Neural progenitor cell (in vitro differentiated cells): ENCODE results near the gene BLCAP. TPM values are rescaled to one million over a fixed set of nuclear protein-coding genes. Genes with fewer than 3 reads are reported as not detected.

Experiments
- DNase-seq: peaks from one replicate; pipeline ENCODE4 v3.0.0-alpha.2; 2016; ENCODE audit warnings: low spot score
- H2AFZ ChIP-seq: fragments of 200-600 bp; sonication (generic); replicated peaks from 2 replicates; pipeline ENCODE4 v1.6.1; 2016; ENCODE audit warnings: antibody characterized with exemption
- H3F3A ChIP-seq: fragments of 200-600 bp; sonication (generic); 2 replicates; pipeline ENCODE4 v1.6.1; 2016; ENCODE audit warnings: antibody characterized with exemption, low read depth
- H3K27ac ChIP-seq: fragments of 200-600 bp; sonication (generic); 2 replicates; pipeline ENCODE4 v1.5.1; 2016; ENCODE audit warnings: mild to moderate bottlenecking
- H3K27me3 ChIP-seq: fragments of 200-600 bp; sonication (generic); 2 replicates; pipeline ENCODE4 v1.6.1; 2016; ENCODE audit warnings: mild to moderate bottlenecking, moderate library complexity
- H3K36me3 ChIP-seq: fragments of 200-600 bp; sonication (generic); 2 replicates; pipeline ENCODE4 v1.5.1; 2016
- H3K4me1 ChIP-seq: fragments of 200-600 bp; sonication (generic); 2 replicates; pipeline ENCODE4 v1.6.1; 2016; ENCODE audit warnings: mixed run types
- H3K4me2 ChIP-seq: fragments of 200-600 bp; sonication (generic); 2 replicates; pipeline ENCODE4 v1.6.1; 2016
- H3K4me3 ChIP-seq: fragments of 200-600 bp; sonication (generic); 2 replicates; pipeline ENCODE4 v1.5.1; 2016
- H3K79me2 ChIP-seq: fragments of 200-600 bp; sonication (generic); 2 replicates; pipeline ENCODE4 v1.6.1; 2016; ENCODE audit warnings: low read depth
- H3K9ac ChIP-seq: fragments of 200-600 bp; sonication (generic); 2 replicates; pipeline ENCODE4 v1.6.1; 2016
- H3K9me3 ChIP-seq: fragments of 200-600 bp; sonication (generic); 2 replicates; pipeline ENCODE4 v1.5.1; 2016; ENCODE audit warnings: low read depth
- H4K20me1 ChIP-seq: fragments of 200-600 bp; sonication (generic); 2 replicates; pipeline ENCODE4 v1.6.1; 2016; ENCODE audit warnings: low read depth
- H3K27ac Mint-ChIP-seq: 3 replicates; pipeline ENCODE4 v1.8.0; 2021; ENCODE audit warnings: mixed read lengths
- H3K27me3 Mint-ChIP-seq: 2 replicates; pipeline ENCODE4 v1.8.0; 2022; ENCODE audit warnings: low read depth, mild to moderate bottlenecking, inconsistent platforms, moderate library complexity, mixed read lengths; ENCODE audit not compliant: insufficient read depth
- H3K36me3 Mint-ChIP-seq: 3 replicates; pipeline ENCODE4 v1.8.0; 2021; ENCODE audit warnings: mixed read lengths
- H3K4me1 Mint-ChIP-seq: 3 replicates; pipeline ENCODE4 v1.8.0; 2021; ENCODE audit warnings: mixed read lengths
- H3K4me3 Mint-ChIP-seq: 3 replicates; pipeline ENCODE4 v1.8.0; 2021; ENCODE audit warnings: mild to moderate bottlenecking, moderate library complexity, mixed read lengths
- H3K9me3 Mint-ChIP-seq: 3 replicates; pipeline ENCODE4 v1.8.0; 2020; ENCODE audit warnings: mixed read lengths
- EZH2 ChIP-seq: fragments of 200-600 bp; sonication (generic); IDR thresholded peaks from 2 replicates; pipeline ENCODE4 v1.6.1; 2017; ENCODE audit warnings: antibody characterized with exemption, mild to moderate bottlenecking, moderate library complexity
- EZH2phosphoT487 ChIP-seq: fragments of 200-600 bp; sonication (generic); IDR thresholded peaks from 2 replicates; pipeline ENCODE4 v1.6.1; 2017; ENCODE audit warnings: antibody characterized with exemption
- total RNA-seq: library from RNA; depleted of rRNA; stranded (reverse); fragments of >200 nt; gene quantifications from 2 replicates; pipeline ENCODE4 v1.2.3, GENCODE V29; 2015; ENCODE audit warnings: low replicate concordance
- TF ChIP-seq, protein P1 (sequence below): fragments of 200-600 bp; sonication (generic); IDR thresholded peaks from 2 replicates; pipeline ENCODE4 v1.5.1; 2017; ENCODE audit warnings: antibody characterized with exemption, mild to moderate bottlenecking

The BLCAP gene
- total RNA-seq, 1 donor from 2014 or later = 46.4 TPM

DNA sequence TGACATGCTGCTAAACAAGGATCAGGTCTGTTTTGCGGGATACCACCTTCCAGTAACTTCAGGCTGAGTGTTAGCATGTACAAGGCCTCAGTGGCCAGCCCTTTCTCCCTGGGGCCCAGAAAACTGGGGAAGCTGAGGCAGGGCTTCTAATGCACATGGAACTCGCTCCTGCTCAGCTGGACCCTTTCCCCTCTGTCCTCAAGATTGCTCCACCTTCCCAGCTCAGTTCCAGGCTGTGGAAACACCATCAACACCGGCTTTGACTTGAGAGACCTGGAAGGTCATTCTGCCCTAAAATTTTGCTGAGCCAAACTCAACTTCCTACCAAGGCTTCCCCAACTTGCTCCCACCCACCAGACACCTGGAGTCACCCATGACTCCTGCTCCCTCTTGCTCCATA is 4.2 kb upstream of the BLCAP start:
- H3K36me3 ChIP-seq = no peaks in the 10 kb centered on the region
- H3K4me3 Mint-ChIP-seq = no peak overlapping the region
- no peak overlapping the region for H3K4me3 ChIP-seq
- no peaks in the 10 kb centered on the region for H3K9me3 ChIP-seq
- H2AFZ ChIP-seq = no peak overlapping the region
- no peaks in the 10 kb centered on the region for H3K27me3 ChIP-seq
- DNase-seq = no peak
- peaks cover 10% of the 10 kb centered on the region for H3K27me3 Mint-ChIP-seq
- H3K4me1 Mint-ChIP-seq = peaks cover 18% of the 10 kb centered on the region
- no peak overlapping the region for H3K27ac ChIP-seq
- H3K4me2 ChIP-seq = no peak overlapping the region
- no peaks in the 10 kb centered on the region for H3K36me3 Mint-ChIP-seq
- peaks cover 13% of the 10 kb centered on the region for H3K79me2 ChIP-seq
- no peaks in the 10 kb centered on the region for H3K9me3 Mint-ChIP-seq
- peaks cover 11% of the 10 kb centered on the region for H3F3A ChIP-seq
- peaks cover 6% of the 10 kb centered on the region for H4K20me1 ChIP-seq
- no peak overlapping the region for H3K9ac ChIP-seq
- H3K27ac Mint-ChIP-seq = no peak overlapping the region
- peaks cover 12% of the 10 kb centered on the region for H3K4me1 ChIP-seq
- TF ChIP-seq EZH2 (no peak), EZH2phosphoT487 (no peak)
- TF ChIP-seq, protein P1, sequence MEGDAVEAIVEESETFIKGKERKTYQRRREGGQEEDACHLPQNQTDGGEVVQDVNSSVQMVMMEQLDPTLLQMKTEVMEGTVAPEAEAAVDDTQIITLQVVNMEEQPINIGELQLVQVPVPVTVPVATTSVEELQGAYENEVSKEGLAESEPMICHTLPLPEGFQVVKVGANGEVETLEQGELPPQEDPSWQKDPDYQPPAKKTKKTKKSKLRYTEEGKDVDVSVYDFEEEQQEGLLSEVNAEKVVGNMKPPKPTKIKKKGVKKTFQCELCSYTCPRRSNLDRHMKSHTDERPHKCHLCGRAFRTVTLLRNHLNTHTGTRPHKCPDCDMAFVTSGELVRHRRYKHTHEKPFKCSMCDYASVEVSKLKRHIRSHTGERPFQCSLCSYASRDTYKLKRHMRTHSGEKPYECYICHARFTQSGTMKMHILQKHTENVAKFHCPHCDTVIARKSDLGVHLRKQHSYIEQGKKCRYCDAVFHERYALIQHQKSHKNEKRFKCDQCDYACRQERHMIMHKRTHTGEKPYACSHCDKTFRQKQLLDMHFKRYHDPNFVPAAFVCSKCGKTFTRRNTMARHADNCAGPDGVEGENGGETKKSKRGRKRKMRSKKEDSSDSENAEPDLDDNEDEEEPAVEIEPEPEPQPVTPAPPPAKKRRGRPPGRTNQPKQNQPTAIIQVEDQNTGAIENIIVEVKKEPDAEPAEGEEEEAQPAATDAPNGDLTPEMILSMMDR = no peak

DNA sequence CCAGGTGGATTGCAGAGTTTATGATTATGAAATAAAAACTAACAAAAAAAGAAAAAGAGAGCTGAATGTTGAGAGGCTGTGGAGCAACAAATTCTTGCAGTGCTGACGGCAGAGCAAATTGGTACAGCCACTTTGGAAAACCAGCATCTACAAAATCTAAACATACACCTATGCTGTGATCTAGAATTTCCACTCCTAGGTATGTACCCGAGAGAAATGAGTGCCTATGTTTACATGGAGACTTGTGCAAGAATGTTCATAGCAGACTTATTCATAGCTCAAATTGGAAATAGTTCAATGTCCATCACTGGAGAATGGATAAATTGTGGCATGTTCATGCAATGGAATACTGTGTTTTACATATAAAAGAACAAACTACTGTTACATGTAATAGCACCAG is 3.0 kb upstream of the BLCAP start:
- H3K4me3 ChIP-seq = no peak overlapping the region
- H3K27ac ChIP-seq = no peak overlapping the region
- H3K36me3 ChIP-seq = no peaks in the 10 kb centered on the region
- no peak overlapping the region for H3K4me3 Mint-ChIP-seq
- H3K9me3 Mint-ChIP-seq = no peaks in the 10 kb centered on the region
- H3K4me1 Mint-ChIP-seq = peaks cover 28% of the 10 kb centered on the region
- H3K27me3 ChIP-seq = no peaks in the 10 kb centered on the region
- peaks cover 10% of the 10 kb centered on the region for H3K27me3 Mint-ChIP-seq
- TF ChIP-seq, protein P1 = no peak
- no peak for TF ChIP-seq EZH2phosphoT487
- TF ChIP-seq EZH2 = no peak
- H2AFZ ChIP-seq = no peak overlapping the region
- no peaks in the 10 kb centered on the region for H3K36me3 Mint-ChIP-seq
- no peak for DNase-seq
- H3K4me1 ChIP-seq = peaks cover 18% of the 10 kb centered on the region
- H4K20me1 ChIP-seq = peaks cover 17% of the 10 kb centered on the region
- no peak overlapping the region for H3K27ac Mint-ChIP-seq
- no peaks in the 10 kb centered on the region for H3K9me3 ChIP-seq
- peaks cover 24% of the 10 kb centered on the region for H3K79me2 ChIP-seq
- H3K4me2 ChIP-seq = no peak overlapping the region
- H3F3A ChIP-seq = peaks cover 15% of the 10 kb centered on the region
- no peak overlapping the region for H3K9ac ChIP-seq

DNA sequence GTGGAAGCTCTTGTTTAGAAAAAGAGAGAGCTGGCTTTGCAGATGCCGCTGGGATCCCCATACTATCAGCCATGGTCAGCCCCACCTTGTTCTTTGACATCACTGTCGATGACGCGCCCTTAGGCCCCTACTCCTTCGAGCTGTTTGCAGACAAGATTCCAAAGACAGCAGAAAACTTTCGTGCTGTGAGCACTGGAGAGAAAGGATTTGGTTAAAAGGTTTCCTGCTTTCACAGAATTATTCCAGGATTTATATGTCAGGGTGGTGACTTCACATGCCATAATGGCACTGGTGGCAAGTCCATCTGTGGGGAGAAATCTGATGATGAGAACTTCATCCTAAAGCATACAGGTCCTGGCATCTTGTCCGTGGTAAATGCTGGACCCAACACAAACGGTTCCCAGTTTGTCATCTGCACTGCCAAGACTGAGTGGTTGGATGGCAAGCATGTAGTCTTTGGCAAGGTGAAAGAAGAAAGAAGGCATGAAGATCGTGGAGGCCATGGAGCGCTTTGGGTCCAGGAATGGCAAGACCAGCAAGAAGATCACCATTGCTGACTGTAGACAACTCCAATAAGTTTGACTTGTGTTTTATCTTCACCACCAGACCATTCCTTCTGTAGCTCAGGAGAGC is 2.4 kb upstream of the BLCAP start:
- TF ChIP-seq EZH2phosphoT487 (no peak), EZH2 (no peak)
- TF ChIP-seq, protein P1 = no peak
- Histone ChIP-seq H4K20me1 (peaks cover 23% of the 10 kb centered on the region), H3F3A (peaks cover 15% of the 10 kb centered on the region), H3K36me3 (no peaks in the 10 kb centered on the region), H3K27ac (no peak overlapping the region), H3K9ac (no peak overlapping the region), H3K9me3 (no peaks in the 10 kb centered on the region), H3K4me1 (peaks cover 21% of the 10 kb centered on the region), H3K4me3 (no peak overlapping the region), H3K79me2 (peaks cover 30% of the 10 kb centered on the region), H2AFZ (no peak overlapping the region), H3K4me2 (no peak overlapping the region), H3K27me3 (no peaks in the 10 kb centered on the region)
- H3K27ac Mint-ChIP-seq = no peak overlapping the region
- no peak for DNase-seq
- H3K36me3 Mint-ChIP-seq = no peaks in the 10 kb centered on the region
- peaks cover 10% of the 10 kb centered on the region for H3K27me3 Mint-ChIP-seq
- peaks cover 32% of the 10 kb centered on the region for H3K4me1 Mint-ChIP-seq
- no peak overlapping the region for H3K4me3 Mint-ChIP-seq
- H3K9me3 Mint-ChIP-seq = no peaks in the 10 kb centered on the region
